Measurements from ENCODE around the gene ATP2B3.

The ATP2B3 gene

DNA sequence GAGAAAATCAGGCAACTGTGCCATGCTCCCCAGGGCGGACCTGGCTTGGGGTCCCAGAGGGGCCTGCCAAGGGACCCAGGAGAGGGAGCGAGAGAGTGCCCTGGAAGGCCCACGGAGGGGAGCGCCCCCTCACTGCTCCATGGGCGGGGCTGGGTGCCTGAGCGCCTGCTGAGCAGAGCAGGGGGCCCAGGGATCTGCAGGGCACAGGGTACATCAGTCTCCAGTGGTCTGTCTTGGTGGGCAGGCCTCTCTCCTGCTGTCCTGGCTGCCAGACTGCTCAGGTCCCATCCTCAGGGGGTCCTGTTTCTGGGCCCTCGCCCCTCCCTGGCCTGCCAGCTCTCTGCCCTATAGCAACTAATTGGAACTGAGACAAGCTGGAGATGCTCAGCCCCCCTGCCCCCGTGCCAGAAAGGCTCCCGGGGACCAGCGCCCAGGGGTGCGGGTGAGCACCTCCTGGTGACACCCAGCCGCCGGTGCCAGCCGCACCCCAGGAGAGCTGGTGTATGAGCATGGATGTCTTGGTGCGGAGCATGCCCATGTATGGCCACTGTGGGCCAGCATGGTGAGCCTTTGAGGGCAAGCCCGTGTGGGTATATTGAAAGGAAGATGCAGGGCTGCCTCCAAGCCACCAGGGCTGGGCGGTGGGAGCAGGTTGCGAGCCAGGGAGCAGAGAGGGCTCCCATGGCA is 21.4 kb upstream of the ATP2B3 start:
- ChIA-PET CTCF (no interaction called here), POLR2A (no interaction called here)
- no peak for TF ChIP-seq L3MBTL2 (conservative IDR thresholded peaks at IDR 0.05)
- no peak for TF ChIP-seq CTBP1 (IDR thresholded peaks at IDR 0.05; ENCODE audit: borderline replicate concordance)
- no peak for TF ChIP-seq NFRKB (IDR thresholded peaks at IDR 0.05)
- TF ChIP-seq FOXK2 (IDR thresholded peaks at IDR 0.05) = no peak
- TF ChIP-seq ZNF384 (IDR thresholded peaks at IDR 0.05) = no peak
- TF ChIP-seq BHLHE40 (IDR thresholded peaks at IDR 0.05; ENCODE audit: borderline replicate concordance) = no peak
- no peak for TF ChIP-seq HDGF (IDR thresholded peaks at IDR 0.05; ENCODE audit: borderline replicate concordance)
- TF ChIP-seq FOXA1 (IDR thresholded peaks at IDR 0.05) = no peak
- no peak for TF ChIP-seq ARNT (IDR thresholded peaks at IDR 0.05)

DNA sequence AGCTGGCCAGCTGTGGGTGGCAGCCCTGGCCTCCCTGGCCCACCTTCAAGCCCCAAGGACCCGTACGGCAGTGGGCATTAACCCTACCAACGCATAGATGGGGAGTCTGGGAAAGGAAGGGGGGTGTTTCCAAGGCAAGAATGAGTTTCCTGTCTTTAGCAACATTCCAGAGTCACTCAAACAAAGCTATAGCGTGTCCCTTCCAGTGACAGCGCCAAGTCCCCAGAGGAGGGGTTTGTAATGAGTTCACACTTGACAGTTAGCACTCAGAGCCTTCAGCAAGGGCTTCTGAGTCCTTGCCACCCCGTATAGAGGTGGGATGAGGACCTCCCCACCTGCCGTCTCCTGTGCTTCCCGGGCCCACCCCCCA is 20.9 kb upstream of the ATP2B3 start:
- TF ChIP-seq ELF4 (IDR thresholded peaks at IDR 0.05) = no peak
- no peak for TF ChIP-seq LEF1 (IDR thresholded peaks at IDR 0.05; ENCODE audit: borderline replicate concordance)
- TF ChIP-seq, protein P1, sequence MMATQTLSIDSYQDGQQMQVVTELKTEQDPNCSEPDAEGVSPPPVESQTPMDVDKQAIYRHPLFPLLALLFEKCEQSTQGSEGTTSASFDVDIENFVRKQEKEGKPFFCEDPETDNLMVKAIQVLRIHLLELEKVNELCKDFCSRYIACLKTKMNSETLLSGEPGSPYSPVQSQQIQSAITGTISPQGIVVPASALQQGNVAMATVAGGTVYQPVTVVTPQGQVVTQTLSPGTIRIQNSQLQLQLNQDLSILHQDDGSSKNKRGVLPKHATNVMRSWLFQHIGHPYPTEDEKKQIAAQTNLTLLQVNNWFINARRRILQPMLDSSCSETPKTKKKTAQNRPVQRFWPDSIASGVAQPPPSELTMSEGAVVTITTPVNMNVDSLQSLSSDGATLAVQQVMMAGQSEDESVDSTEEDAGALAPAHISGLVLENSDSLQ (IDR thresholded peaks at IDR 0.05) = no peak
- no peak for TF ChIP-seq FOXK2 (IDR thresholded peaks at IDR 0.05)
- no peak for TF ChIP-seq ARNT (IDR thresholded peaks at IDR 0.05)
- TF ChIP-seq ZNF384 (IDR thresholded peaks at IDR 0.05) = no peak
- TF ChIP-seq CTBP1 (IDR thresholded peaks at IDR 0.05; ENCODE audit: borderline replicate concordance) = no peak
- no peak for TF ChIP-seq SP1 (IDR thresholded peaks at IDR 0.05)
- CTCF ChIA-PET = interaction anchor here (0.7 kb wide), 1 partner anchor 11 kb away, joined by 3 read pairs; no protein-coding TSS in a partner anchor
- DNase-seq (ENCODE audit: extremely low spot score) = no peak
- POLR2A ChIA-PET = no interaction called here

More for the DNA sequence above, 21.4 kb upstream of the ATP2B3 start:
- DNase-seq (ENCODE audit: extremely low spot score) = no peak

- no peak for DNase-seq (ENCODE audit: extremely low spot score)
- ChIA-PET POLR2A (no interaction called here), CTCF (interaction anchor here (1.0 kb wide), 1 partner anchor 9 kb away, joined by 3 read pairs; no protein-coding TSS in a partner anchor)
- TF ChIP-seq HDGF (IDR thresholded peaks at IDR 0.05; ENCODE audit: borderline replicate concordance) (no peak), LEF1 (IDR thresholded peaks at IDR 0.05; ENCODE audit: borderline replicate concordance) (no peak), SP1 (IDR thresholded peaks at IDR 0.05) (no peak), SUZ12 (IDR thresholded peaks at IDR 0.05) (no peak), ARNT (IDR thresholded peaks at IDR 0.05) (no peak), FOXK2 (IDR thresholded peaks at IDR 0.05) (no peak), FOXA1 (IDR thresholded peaks at IDR 0.05) (no peak), TARDBP (IDR thresholded peaks at IDR 0.05) (no peak), BHLHE40 (IDR thresholded peaks at IDR 0.05; ENCODE audit: borderline replicate concordance) (no peak), CTBP1 (IDR thresholded peaks at IDR 0.05; ENCODE audit: borderline replicate concordance) (no peak), L3MBTL2 (conservative IDR thresholded peaks at IDR 0.05) (no peak), FOXM1 (IDR thresholded peaks at IDR 0.05; ENCODE audit: borderline replicate concordance) (no peak), ZNF384 (IDR thresholded peaks at IDR 0.05) (no peak), NFRKB (IDR thresholded peaks at IDR 0.05) (no peak), ELF4 (IDR thresholded peaks at IDR 0.05) (no peak)
- TF ChIP-seq, protein P1 (IDR thresholded peaks at IDR 0.05) = no peak
Observed at GRCh38 chrX:153498453-153498852, 19.0 kb upstream of the ATP2B3 start.

DNA sequence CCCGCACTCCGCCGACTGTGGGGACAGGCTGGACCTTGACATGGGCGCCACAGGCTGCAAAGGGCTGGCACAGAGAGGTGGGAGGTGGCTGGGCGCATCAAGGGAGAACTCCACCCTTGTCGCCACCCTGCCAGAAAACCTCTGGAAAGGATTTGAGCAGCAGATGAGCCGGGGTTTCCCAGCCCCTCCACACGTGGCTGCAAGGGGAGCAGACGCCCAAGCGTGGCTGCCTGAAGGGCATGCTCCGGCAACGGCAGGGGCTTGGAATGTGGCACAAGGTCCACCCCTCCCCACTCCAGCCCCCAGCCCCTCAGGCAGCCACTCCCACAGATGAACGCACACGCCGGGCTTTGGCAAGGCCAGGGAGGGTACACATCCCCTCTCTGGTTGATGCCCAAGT is 18.1 kb upstream of the ATP2B3 start:
- TF ChIP-seq ZNF384 (IDR thresholded peaks at IDR 0.05) = no peak
- TF ChIP-seq, protein P1 (IDR thresholded peaks at IDR 0.05) = no peak
- TF ChIP-seq HDGF (IDR thresholded peaks at IDR 0.05; ENCODE audit: borderline replicate concordance) = no peak
- TF ChIP-seq CTBP1 (IDR thresholded peaks at IDR 0.05; ENCODE audit: borderline replicate concordance) = no peak
- TF ChIP-seq ELF4 (IDR thresholded peaks at IDR 0.05) = no peak
- TF ChIP-seq BHLHE40 (IDR thresholded peaks at IDR 0.05; ENCODE audit: borderline replicate concordance) = no peak
- no peak for TF ChIP-seq FOXM1 (IDR thresholded peaks at IDR 0.05; ENCODE audit: borderline replicate concordance)
- TF ChIP-seq TARDBP (IDR thresholded peaks at IDR 0.05) = no peak
- TF ChIP-seq LEF1 (IDR thresholded peaks at IDR 0.05; ENCODE audit: borderline replicate concordance) = no peak
- no peak for TF ChIP-seq FOXK2 (IDR thresholded peaks at IDR 0.05)
- no peak for TF ChIP-seq L3MBTL2 (conservative IDR thresholded peaks at IDR 0.05)
- TF ChIP-seq NFRKB (IDR thresholded peaks at IDR 0.05) = no peak
- no peak for TF ChIP-seq SUZ12 (IDR thresholded peaks at IDR 0.05)
- TF ChIP-seq FOXA1 (IDR thresholded peaks at IDR 0.05) = no peak
- CTCF ChIA-PET = no interaction called here

GRCh38 chrX:153499876-153500275 is 17.6 kb upstream of the ATP2B3 start:
- TF ChIP-seq FOXK2 (IDR thresholded peaks at IDR 0.05) (no peak), HDGF (IDR thresholded peaks at IDR 0.05; ENCODE audit: borderline replicate concordance) (no peak), ZNF384 (IDR thresholded peaks at IDR 0.05) (no peak), BHLHE40 (IDR thresholded peaks at IDR 0.05; ENCODE audit: borderline replicate concordance) (no peak), FOXM1 (IDR thresholded peaks at IDR 0.05; ENCODE audit: borderline replicate concordance) (no peak), ARNT (IDR thresholded peaks at IDR 0.05) (no peak), NFRKB (IDR thresholded peaks at IDR 0.05) (no peak), ELF4 (IDR thresholded peaks at IDR 0.05) (no peak), L3MBTL2 (conservative IDR thresholded peaks at IDR 0.05) (no peak), FOXA1 (IDR thresholded peaks at IDR 0.05) (no peak), TARDBP (IDR thresholded peaks at IDR 0.05) (no peak), CTBP1 (IDR thresholded peaks at IDR 0.05; ENCODE audit: borderline replicate concordance) (no peak), SUZ12 (IDR thresholded peaks at IDR 0.05) (no peak), SP1 (IDR thresholded peaks at IDR 0.05) (no peak), LEF1 (IDR thresholded peaks at IDR 0.05; ENCODE audit: borderline replicate concordance) (no peak)
- TF ChIP-seq, protein P1 (IDR thresholded peaks at IDR 0.05) = no peak
- ChIA-PET POLR2A (no interaction called here), CTCF (no interaction called here)
- no peak for DNase-seq (ENCODE audit: extremely low spot score)

More for the DNA sequence above, 18.1 kb upstream of the ATP2B3 start:
- no peak for DNase-seq (ENCODE audit: extremely low spot score)
- POLR2A ChIA-PET = no interaction called here
